IMR-90 (cell line): Measurements from ENCODE around the gene CTR9. TPM values are rescaled to one million over a fixed set of nuclear protein-coding genes. Genes with fewer than 3 reads are reported as not detected.

ENCODE experiments used
- CEBPB ChIP-seq: IDR thresholded peaks from 2 replicates; pipeline ENCODE4 v1.6.1; 2012; ENCODE audit warnings: low read depth, low read length, improper control_type of control experiment
- ELK1 ChIP-seq: fragments of 150-350 bp; IDR thresholded peaks from 2 replicates; pipeline ENCODE4 v1.6.1; 2016; ENCODE audit warnings: low read depth, mild to moderate bottlenecking, low read length, moderate library complexity, borderline replicate concordance
- FOS ChIP-seq: fragments of 150-350 bp; IDR thresholded peaks from 2 replicates; pipeline ENCODE4 v1.6.1; 2016; ENCODE audit warnings: low read depth, low read length
- RCOR1 ChIP-seq: IDR thresholded peaks from 2 replicates; pipeline ENCODE4 v1.6.1; 2012; ENCODE audit warnings: mild to moderate bottlenecking, low read length, improper control_type of control experiment; ENCODE audit not compliant: insufficient replicate concordance
- SMC3 ChIP-seq: fragments of 150-350 bp; IDR thresholded peaks from 2 replicates; pipeline ENCODE4 v1.6.1; 2016; ENCODE audit warnings: low read depth, mild to moderate bottlenecking, antibody characterized with exemption, low read length, moderate library complexity
- polyA plus RNA-seq, 3 experiments: library from polyadenylated mRNA; depleted of rRNA; stranded (reverse); fragments of >200 nt; gene quantifications; 2 replicates each; pipeline ENCODE4 v1.2.3, GENCODE V29; 2012; ENCODE audit warnings: low replicate concordance in 1 of 3
- total RNA-seq: library from RNA; depleted of rRNA; stranded (reverse); fragments of >200 nt; gene quantifications from 2 replicates; pipeline ENCODE4 v1.2.3, GENCODE V29; 2012

The CTR9 gene
- total and polyA plus RNA-seq, 2 of the 4 experiments (the other 2 are of a cell fraction), result 16.8 to 37.1 TPM

DNA sequence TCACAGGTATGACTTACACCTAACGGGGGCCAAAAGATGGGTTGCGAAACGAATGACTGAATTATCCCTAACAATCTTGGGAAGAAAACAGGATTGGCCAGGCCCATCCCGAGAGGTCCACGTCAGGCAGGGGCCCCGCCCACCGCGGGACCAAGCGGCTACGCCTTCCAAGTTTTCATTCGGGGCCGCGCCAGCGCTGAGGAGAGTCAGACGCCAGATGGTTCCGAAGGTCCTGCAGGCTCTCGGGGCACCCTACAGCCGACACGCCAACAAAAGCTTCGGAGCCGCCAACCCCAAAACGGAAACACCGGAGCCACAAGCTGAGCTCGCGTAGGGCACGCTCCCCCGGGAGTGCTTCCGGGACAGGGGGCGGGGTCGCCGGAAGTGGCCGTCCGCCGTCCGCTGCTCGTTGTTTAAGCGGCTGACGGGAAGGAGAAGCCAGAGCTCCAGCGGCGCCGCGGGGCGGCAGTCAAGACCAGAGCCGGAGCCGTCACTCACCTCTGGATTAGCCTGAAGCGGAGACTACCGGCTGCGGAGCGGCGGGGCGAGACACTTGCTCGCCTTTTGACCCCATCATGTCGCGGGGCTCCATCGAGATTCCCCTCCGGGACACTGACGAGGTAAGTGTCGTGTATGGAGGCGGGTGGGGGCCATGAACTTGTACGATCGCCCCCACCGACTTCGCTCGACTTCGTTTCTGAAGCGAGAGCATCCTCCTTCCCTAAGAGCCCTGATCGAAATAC lies at the start of gene CTR9 (continued):
- TF ChIP-seq ELK1 (no peak), SMC3 (0 out of 2 replicates have a peak, but pooled peaks have one; percentile 10), CEBPB (peak; percentile 97), FOS (no peak), RCOR1 (no peak)
